AML-193 (cell line): Measurements from ENCODE around the gene TMEM144.

Experiments used
- DNase-seq, 2 experiments: peaks; one replicate each; lab custom pipeline; 2025; lab: John Stamatoyannopoulos, UW

The TMEM144 gene

DNA sequence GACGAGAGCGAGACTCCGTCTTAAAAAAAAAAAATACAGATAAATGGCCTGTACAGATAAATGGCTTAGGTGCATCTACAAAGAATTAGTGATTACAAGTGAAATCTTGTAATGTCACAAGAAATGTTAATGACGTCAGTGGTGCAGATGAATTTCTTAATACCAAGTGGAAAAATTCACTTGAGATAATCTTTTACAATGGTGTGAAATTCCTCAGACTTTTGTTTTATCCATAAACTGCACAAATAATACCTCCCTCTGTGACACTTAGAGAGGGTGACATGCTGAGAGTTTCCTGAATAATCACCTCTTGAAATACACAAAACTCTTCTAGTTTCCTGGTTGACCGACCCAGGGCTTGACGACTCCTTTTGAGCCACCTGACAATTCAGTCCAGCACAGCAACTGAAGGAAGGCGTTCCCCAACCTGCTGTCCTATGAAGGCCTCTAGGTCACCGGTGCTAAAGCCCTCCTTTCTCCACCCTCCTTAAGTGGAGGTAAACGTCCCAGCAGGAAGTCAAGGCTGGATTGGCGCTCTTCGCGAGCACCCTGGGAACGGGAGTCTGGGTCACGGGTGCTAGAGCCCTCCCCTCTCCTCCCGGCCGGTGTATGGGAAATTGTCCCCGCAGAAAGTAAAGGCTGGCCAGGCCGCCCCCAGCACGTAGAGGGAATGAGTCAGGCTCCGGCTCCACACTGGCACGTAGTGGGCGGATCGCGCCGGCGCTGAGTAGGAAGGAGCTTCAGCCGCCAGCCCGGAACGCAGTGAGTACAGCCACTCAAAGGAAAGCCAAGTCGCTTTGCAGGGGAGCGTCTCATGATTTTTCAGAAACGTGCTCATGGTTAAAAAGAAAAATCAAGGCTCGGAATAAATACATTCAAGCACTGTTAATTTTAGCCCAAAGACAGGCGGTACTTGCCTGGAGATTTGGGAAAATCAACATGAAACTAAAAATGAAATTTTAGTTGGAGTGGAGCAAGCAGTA is at the start of gene TMEM144:
TMEM144 (plus strand) TSS at position 662 of the 983 bp plus-strand sequence. CDS start 2,182 bp downstream, outside the sequence.
- peak; percentile 82 for DNase-seq

DNA sequence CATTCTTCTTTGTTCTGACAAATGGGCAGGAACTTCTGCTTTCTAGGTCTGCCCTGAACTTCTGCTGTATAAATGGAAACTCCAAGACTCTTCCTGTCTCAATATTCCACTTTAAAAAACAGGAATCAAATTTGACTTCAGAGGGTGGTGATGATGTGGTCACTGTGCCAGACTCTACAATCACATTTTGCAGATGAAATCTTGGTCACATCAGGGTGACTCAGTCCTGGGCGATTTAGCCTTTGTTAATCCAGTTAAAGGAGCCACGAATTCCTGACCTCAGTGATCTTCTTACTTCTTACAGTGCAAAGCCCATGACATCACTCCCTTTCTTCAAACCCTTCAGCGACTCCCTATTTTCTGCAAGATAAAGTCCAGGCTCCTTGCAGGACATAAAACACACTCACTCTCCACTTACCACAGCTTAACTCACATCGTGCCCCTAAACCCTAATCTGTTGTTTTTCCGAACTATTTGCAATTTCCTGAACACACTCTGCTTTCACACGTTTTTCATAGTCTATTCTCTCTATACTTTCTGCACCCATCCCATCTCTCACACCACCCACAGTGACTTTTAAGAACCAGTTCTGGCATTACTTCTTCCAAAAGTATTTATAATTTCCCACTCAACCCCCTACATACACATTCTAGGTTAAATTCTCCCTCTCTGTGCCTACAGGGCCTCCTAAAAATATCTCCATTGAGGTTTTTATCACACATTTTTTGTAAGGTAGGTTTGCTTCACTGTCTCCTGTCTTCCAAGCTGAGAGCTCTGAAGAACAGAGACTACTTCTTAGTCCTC is 48.5 kb upstream of the TMEM144 start:
- DNase-seq, result no peak

DNA sequence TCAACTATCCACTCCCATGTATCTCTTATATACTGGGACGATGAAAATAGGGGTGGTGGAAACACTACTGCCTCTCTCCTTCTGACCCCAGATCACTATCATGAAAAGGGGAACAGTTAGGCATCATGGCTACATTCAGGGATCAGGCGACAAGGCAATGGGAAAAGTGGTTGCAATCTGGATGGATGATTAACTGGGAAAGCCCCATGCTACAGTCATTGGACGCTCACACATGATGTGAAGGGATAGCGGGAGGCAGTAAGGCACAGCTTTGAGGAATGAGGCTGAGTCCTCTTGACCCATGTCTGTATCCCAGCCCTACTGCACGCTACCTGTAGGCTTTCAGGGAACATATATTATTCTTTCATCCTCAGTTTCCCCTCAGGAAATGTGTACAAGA is 47.7 kb upstream of the TMEM144 start:
- no peak for DNase-seq

DNA sequence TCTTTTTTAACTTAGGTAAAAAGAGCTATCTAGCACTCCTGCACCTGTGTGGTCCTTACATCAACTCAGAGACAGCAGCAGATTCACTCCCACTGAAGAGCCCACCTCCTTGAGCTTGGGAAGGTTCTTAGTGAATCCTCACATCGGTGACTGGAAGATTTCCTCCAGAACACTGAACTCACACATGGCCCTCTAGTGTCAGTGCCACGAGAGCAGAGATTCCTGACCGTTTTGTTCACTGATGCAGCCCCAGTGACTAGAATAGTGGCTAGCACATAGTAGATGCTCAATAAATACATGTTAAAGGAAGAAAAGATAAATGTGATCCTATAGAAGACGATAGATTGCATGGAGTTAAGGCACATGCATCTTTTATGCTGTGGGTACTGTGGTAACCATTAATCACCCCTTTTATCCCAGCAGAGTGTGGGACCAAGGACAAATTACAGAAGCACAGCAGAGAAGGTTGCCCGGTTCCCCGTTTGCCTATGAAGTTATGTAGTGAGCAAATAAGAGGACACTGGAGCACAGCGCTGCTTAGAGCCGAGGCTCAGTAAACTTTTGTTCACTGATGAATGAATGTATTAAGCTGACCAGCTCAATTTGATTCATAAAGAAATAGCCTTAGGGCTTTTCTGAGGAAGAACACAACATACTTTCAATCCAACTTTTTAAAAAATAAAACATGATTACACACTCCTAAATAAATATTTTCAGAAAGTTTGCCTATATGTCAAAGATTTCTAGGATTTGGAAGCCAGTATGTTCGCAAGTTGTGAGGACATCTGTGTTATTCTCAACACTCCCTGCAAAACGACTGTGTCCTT is 46.1 kb upstream of the TMEM144 start:
- DNase-seq, result no peak

DNA sequence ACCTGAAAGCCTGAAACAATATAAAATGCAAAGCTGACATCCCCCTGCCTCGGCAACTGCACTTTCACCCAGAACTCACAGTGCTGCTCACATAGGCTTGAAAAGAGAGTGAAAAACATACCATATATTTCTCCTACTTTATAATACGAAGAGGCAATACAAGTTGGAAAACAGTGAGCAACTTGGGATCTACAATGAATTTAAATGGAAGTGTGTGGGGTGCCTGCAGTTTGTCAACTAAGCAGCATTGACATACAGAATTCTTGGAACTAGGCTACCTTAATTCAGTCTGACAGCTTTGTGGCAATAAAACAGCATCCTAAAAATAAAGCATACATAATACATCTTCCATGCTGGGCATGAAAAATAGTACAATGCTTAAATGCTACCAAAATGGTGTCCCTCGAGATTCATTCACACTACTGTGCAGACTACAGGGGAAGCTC is 45.5 kb upstream of the TMEM144 start:
- DNase-seq, result no peak

DNA sequence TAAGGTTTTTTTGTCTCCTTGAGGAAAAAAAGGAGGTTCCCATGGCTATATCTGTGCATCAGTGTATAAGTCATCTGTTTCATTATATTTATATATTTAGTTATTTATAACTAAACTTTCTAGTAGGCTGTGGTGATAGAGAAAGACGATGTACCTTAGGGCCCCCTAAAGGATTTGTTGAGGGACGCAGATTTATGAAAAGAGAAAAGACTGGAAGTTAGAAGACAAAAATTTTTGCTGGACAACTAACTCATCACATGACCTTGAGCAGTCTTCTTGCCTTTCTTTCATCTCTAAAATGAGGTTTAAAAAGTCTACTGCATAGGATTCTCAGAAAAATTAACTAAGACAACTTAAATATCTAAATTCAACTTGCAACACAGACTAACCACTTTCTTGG is 43.6 kb upstream of the TMEM144 start:
- DNase-seq, result no peak

DNA sequence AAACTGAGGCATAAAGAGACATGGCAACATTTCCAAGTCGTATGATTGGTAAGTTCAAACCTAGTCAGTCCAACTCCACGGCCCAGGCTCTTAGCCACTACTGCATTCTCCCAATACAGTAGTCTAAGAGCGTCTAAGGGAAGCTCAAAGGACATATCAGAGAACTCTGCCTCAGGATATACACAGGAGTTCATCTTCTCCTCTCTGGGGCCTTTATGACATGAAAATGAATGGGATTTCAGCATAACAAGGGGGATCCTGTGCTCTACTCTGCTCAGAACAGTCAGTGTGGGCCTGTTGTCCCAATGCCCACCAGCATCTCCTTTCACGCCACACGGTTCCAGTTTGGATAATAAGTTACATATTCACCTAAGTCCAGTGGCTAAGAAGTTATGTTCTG is 41.7 kb upstream of the TMEM144 start:
- no peak for DNase-seq

DNA sequence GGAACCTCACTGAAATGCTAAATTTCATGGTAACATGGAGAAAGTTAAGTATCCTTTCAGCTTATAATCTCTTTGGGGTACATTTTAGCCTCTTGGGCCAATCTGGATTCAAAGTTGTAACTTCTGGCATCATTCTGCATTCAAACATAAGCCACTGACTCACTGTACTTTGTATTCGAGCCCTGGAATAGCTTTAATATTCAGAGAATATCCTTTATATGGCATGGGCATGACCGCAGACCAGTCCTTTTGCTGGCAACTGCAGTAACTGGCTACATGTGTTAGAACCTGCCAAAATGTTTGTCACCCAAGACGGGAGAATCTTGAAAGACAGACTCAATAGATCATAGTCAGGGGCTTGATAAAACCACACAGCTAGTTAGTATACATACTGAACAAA is 40.8 kb upstream of the TMEM144 start:
- no peak for DNase-seq

DNA sequence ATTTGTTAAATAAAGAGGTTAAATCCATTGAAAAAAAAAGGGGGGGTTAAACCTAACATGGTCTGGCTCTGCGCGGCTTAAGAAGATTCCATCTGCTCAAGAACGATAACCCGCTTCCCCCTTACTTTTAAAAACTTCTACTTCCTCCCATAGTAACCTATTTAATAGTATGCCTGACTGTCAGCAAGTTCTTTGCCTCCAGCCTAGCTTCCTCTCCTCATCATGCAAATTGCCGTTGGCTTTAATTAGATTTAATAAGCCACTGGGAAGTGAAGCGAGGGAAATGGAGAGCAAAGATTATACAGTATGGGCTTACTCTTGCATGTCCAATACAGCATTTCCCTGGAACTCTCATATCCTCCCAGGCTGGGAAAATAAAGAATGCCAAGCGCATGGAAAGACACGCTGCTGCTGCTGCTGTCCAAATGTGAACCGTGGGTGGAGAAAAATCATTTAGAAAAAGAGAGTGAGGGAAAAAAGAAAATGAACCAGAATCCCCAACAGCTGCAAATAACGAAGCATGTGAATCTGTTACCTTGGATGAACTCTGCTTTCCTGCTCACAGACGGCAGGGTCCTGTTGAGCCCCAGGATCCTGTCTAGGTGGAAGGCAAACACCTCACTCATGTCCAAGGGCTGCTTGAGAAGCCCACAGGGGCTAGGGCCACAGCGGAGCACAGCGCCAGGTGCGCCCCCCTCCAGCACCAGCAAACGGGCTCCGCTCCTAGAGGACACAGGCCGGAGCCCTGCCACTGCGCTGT is 40.2 kb upstream of the TMEM144 start:
- DNase-seq, result no peak

DNA sequence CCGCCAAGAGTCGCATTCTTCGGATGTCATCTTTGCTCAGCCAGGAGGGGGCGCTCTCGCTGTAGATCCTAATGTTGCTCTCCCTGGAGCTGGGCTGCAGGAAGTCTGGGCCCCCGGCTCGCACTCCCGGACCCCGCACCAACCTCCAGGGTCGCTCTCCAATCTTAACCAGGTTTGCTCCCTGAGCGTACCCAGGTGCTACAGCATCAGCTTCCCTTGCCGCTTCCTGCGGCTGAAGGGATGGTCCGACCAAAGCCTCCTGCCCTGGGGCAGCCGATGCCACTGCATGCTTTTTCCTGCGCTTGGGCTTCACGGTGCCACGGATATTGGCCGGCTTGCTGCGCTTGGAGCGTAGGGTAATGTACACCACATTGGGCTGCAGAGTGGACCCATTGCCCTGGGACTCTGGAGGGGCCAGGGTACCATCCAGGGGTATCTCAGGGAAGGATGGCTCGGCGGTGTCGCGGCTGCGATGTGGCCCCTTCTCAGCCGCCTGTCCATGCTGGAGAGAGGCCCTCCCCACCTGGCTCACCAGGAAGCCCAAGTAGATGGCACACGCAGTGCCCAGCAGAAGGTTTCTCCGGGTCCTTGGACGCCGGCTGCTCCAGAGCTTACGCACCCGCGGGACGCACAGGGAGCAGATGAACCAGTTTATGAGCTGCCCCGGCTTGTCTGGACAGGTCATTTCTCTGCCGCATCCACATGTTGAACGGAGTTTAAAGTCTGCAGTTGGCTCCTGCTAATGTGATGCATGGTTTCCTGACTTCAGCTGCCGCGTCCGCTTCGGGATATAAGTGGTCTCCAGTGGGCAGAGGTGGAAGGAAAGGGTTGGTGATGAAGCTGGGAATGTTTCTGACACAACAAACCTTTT is 39.4 kb upstream of the TMEM144 start:
- no peak for DNase-seq

DNA sequence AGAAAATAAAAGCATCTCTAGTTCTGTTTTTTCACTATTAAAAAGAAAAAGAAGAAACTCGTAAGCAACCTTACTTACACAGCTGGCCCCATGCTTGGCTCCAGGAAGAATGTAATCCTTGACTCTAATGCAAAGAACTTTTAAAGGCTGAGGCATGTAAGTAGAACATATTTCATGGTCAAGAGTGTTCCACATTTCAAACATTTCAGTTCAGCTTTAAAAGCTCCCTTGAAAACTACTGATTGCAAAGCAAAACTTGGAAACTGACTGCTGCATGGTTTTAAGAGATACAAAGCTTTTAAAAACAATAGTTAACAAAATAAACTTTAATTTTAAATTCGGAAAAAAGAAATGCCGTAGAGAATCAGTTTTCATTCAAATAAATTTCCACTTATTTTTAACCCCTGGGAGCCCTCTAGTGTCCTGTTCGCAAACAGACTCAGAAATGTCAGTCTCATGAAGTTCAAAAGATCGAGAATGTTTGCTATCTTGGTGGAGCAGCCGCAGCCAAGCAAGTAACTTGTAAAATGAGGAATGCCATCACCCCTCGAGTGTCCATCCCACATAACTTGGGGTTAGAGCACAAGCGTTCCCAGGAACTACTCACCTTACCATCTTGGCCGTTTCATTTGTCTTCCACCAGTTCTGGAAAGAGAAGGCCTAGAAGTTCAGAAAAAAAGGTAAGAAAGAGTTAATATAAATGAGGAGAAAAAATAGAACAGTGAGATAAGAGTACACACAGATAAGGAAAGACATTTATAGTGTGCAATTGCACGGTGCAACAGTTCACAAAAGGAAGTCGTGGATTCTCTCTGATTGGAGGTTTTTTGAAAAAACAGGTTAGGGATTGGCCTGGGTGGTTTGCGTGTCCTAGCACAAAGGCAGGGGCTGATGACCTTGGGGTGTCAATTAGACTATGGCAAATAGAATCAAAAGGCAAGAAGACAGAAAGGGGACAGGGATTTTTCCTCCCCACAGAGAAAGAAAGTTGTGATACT is 37.7 kb upstream of the TMEM144 start, which contains the start of gene GASK1B:
GASK1B (minus strand) TSS at position 765 of the 998 bp plus-strand sequence. CDS start 1,650 bp downstream, outside the sequence.
- DNase-seq, result peak; percentile 47 to 65

DNA sequence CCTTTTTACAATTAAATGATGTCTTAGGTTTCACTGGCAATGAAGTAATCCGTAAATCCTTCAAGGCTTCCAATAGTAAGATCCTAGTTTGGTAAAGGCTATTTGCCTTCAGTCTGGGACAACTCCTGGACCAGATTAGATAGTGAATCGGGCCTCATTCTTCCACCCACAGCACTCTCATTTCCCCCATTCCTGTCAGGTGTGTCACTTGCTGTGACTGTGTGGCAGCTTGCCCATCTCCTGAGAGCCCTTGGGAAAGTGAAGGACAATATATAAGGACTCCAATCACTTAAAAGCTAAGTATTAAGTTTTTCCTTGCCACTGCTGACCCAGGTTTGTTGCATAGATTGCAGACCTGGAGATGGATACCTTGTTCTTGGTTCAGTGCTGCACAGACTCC is 34.2 kb upstream of the TMEM144 start:
- no peak for DNase-seq

DNA sequence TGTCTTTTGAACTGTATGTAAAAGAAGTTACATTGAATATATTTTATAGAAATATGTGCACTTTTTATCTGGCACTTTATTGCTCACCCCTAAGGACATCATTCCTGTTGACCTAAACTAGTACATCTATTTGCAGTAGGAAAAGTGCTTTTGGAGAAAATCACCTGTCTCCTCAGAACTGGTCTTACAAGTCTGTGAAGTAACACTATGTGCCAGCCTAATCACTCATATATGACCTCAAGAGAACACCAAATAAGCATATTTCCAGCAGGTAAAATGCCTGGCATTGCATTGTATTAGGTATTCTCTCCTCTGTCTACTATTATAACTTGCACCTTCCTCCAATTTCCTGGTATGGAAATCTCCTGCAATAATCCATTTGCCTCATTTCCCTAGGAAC is 33.5 kb upstream of the TMEM144 start:
- DNase-seq, result no peak

DNA sequence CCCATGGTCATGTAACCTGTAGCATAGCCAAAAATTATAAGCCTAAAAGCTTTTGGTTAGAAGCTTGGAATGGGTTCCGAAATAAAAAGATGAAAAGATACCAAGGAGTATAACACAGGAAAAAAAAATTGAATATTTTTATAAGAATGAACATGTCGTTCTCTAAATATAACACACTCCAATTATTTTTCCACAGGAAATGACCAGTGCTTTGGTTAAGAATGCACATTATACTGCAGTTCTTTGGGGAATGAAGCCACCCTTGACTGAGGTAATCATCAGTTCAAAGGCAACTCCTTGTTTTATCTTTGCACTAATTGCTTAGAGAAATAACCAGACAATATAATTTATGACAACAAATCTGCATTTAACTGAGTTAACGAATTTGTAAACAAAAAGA is 30.8 kb upstream of the TMEM144 start:
- no peak for DNase-seq

DNA sequence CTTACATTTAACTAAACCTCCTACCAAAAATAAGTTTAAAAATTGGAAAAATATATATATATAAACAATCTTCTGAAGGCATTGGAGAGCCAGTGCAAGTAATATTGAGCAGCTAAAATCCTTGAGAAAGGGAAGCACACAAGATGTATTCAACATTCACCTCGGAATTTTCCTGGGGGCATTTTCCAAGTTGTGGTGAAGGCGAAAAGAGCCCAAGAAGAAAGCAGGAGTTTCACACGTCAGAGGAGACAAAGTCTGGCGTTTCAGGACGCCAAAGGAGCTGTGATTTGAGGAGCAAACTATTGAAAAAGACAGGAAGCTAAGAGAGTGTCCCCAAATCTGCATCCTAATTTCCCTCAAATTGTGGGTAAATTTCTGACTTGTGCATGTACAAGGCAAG is 28.4 kb upstream of the TMEM144 start:
- DNase-seq, result no peak

DNA sequence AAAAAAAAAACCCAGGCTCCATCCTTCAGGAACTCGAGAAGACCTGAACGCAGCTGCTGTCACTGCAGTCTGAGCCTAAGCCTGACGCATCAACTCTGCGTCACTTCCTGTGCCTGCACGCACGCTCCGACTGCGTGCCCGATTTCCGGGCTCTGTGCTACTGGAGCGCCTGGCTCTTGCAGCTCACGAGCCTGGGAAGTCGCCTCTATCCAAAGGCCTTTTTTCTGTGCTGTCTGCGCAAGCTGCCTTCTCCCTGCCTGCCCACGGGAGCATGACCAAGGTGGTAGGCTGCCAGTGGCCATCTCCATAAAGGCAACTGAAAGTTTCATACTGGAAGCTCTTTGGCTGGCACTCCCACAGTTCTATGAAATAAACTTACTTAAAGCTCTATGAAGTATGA is 27.6 kb upstream of the TMEM144 start:
- DNase-seq, result no peak

DNA sequence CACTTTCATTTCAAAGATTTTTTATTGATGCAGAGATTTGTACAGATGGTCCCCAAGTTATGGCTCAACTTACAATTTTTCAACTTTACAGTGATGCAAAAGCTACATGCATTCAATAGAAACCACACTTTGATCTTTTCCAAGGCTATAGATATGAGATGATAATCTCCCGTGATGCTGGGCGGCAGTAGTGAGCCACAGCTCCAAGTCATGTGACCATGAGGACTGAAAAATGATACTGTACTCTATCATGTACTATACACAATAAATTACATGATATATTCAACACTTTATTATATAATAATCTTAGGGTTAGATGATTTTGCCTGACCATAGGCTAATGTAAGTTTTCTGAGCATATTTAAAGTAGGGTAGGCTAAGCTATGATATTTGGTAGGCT is 23.5 kb upstream of the TMEM144 start:
- DNase-seq, result no peak

DNA sequence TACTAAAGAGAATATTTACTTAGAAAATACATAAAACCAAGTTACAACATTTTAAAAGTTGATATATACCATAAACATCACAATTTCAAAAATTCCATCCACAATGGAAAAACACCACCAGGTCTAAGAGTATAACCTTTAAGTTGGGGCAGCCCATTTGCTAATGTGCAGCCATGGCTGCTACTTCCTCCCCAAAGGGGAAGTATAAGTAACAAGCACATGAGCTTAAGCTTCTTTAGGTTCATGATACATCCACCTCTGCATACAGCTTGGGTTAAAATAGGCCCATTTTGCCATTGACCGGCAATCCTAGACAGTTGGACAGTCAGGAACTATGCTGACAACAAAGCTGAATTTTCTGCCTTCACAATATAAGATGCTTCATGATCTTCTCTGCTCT is 20.9 kb upstream of the TMEM144 start:
- DNase-seq, result peak; percentile 5 to 13

DNA sequence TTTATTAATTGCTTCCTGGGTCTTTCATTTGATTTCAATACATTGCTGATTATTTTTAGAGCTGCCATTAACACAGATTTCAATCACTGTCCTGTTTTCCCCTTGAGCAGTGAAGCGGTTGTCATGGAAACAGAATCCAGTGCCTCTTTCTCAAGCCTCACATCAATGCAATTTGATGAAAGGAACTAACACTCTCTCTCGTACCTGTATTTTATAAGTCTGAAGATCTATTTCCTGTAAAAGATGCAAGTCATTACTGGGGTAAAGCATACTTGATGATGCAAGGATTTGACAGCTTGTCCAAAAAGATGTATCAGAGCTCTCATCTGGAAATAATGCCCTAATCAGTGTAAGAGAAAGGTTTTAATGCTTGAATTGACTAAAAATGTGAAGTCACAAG is 19.6 kb upstream of the TMEM144 start:
- no peak for DNase-seq
